ENCODE results near the gene CTIF.
A peak's percentile ranks its signal among the peaks of the same experiment; 100 is the strongest.

CTIF gene

GRCh38 chr18:48531908-48532307, 6.9 kb upstream of the CTIF start:
- Histone ChIP-seq H3K36me3 (no peaks in the 10 kb centered on the region), H3K9ac (no peak overlapping the region), H3K4me2 (no peak overlapping the region), H3K4me1 (peaks cover 7% of the 10 kb centered on the region; the same call in 1 of the 2 replicates), H3K9me3 (no peaks in the 10 kb centered on the region), H3K27ac (no peak overlapping the region), H3K4me3 (no peak overlapping the region), H3K27me3 (no peaks in the 10 kb centered on the region), H4K20me1 (no peaks in the 10 kb centered on the region)
- TF ChIP-seq Cebpa-rat (IDR thresholded peaks at IDR 0.05), result no peak

- no peaks in the 10 kb centered on the region for H3K27me3 ChIP-seq
- no peaks in the 10 kb centered on the region for H3K9me3 ChIP-seq
- H3K4me2 ChIP-seq, result no peak overlapping the region
- no peak overlapping the region for H3K27ac ChIP-seq
- H3K9ac ChIP-seq, result no peak overlapping the region
- no peak for TF ChIP-seq Cebpa-rat (IDR thresholded peaks at IDR 0.05)
- H3K36me3 ChIP-seq, result no peaks in the 10 kb centered on the region
- H3K4me3 ChIP-seq, result no peak overlapping the region
- H3K4me1 ChIP-seq, result peaks cover 10% of the 10 kb centered on the region
- H4K20me1 ChIP-seq, result no peaks in the 10 kb centered on the region
These were observed 5.3 kb upstream of the CTIF start for GRCh38 chr18:48533340-48534070.

GRCh38 chr18:48534364-48534763, 4.5 kb upstream of the CTIF start:
- Histone ChIP-seq H4K20me1 (peaks cover 1% of the 10 kb centered on the region; the same call in 1 of the 2 replicates), H3K4me1 (peaks cover 13% of the 10 kb centered on the region), H3K27ac (no peak overlapping the region), H3K9ac (no peak overlapping the region), H3K4me3 (no peak overlapping the region), H3K9me3 (no peaks in the 10 kb centered on the region), H3K27me3 (no peaks in the 10 kb centered on the region), H3K36me3 (no peaks in the 10 kb centered on the region), H3K4me2 (no peak overlapping the region)
- TF ChIP-seq Cebpa-rat (IDR thresholded peaks at IDR 0.05), result no peak

GRCh38 chr18:48535956-48536355, 2.9 kb upstream of the CTIF start:
- no peak for TF ChIP-seq Cebpa-rat (IDR thresholded peaks at IDR 0.05)
- no peaks in the 10 kb centered on the region for H3K9me3 ChIP-seq
- H3K4me3 ChIP-seq, result no peak overlapping the region
- H3K4me2 ChIP-seq, result no peak overlapping the region
- H3K9ac ChIP-seq, result no peak overlapping the region
- no peak overlapping the region for H3K27ac ChIP-seq
- peaks cover 16% of the 10 kb centered on the region for H4K20me1 ChIP-seq
- H3K4me1 ChIP-seq, result peaks cover 10% of the 10 kb centered on the region
- H3K36me3 ChIP-seq, result no peaks in the 10 kb centered on the region
- H3K27me3 ChIP-seq, result peaks cover 12% of the 10 kb centered on the region

GRCh38 chr18:48536516-48536915, 2.3 kb upstream of the CTIF start:
- H3K27ac ChIP-seq, result no peak overlapping the region
- no peak overlapping the region for H3K9ac ChIP-seq
- peaks cover 21% of the 10 kb centered on the region for H4K20me1 ChIP-seq
- H3K4me3 ChIP-seq, result no peak overlapping the region
- H3K36me3 ChIP-seq, result no peaks in the 10 kb centered on the region
- H3K4me2 ChIP-seq, result no peak overlapping the region
- peaks cover 18% of the 10 kb centered on the region for H3K27me3 ChIP-seq
- TF ChIP-seq Cebpa-rat (IDR thresholded peaks at IDR 0.05), result no peak
- peaks cover 15% of the 10 kb centered on the region for H3K4me1 ChIP-seq
- no peaks in the 10 kb centered on the region for H3K9me3 ChIP-seq

- 0 out of 2 replicates have a peak, but pooled peaks cover 5% of the 10 kb centered on the region for H3K36me3 ChIP-seq
- H3K9ac ChIP-seq, result peak overlapping the region; percentile 74
- H3K27me3 ChIP-seq, result peaks cover 39% of the 10 kb centered on the region
- no peaks in the 10 kb centered on the region for H3K9me3 ChIP-seq
- H3K27ac ChIP-seq, result peak overlapping the region; percentile 46; the same call in 1 of the 2 replicates
- H4K20me1 ChIP-seq, result peaks cover 53% of the 10 kb centered on the region
- peak overlapping the region; percentile 97 for H3K4me2 ChIP-seq
- peak overlapping the region; percentile 87 for H3K4me3 ChIP-seq
- no peak for TF ChIP-seq Cebpa-rat (IDR thresholded peaks at IDR 0.05)
- peaks cover 17% of the 10 kb centered on the region for H3K4me1 ChIP-seq
These were observed 797 bp downstream of the CTIF start for GRCh38 chr18:48539406-48540250.

- Histone ChIP-seq H3K27me3 (peaks cover 45% of the 10 kb centered on the region), H3K4me2 (peak overlapping the region; percentile 97), H3K9me3 (no peaks in the 10 kb centered on the region), H3K4me3 (peak overlapping the region; percentile 87), H3K9ac (peak overlapping the region; percentile 76), H3K27ac (no peak overlapping the region; the same call in 1 of the 2 replicates), H3K36me3 (0 out of 2 replicates have a peak, but pooled peaks cover 5% of the 10 kb centered on the region), H4K20me1 (peaks cover 61% of the 10 kb centered on the region), H3K4me1 (peaks cover 23% of the 10 kb centered on the region)
- TF ChIP-seq Cebpa-rat (IDR thresholded peaks at IDR 0.05), result no peak
These were observed 1.6 kb downstream of the CTIF start for GRCh38 chr18:48540251-48541025.

- Histone ChIP-seq H3K27me3 (peaks cover 45% of the 10 kb centered on the region), H3K9me3 (no peaks in the 10 kb centered on the region), H3K27ac (no peak overlapping the region; the same call in 1 of the 2 replicates), H3K4me1 (peaks cover 30% of the 10 kb centered on the region), H4K20me1 (peaks cover 68% of the 10 kb centered on the region), H3K4me3 (peak overlapping the region; percentile 87), H3K36me3 (0 out of 2 replicates have a peak, but pooled peaks cover 5% of the 10 kb centered on the region), H3K4me2 (peak overlapping the region; percentile 97), H3K9ac (peak overlapping the region; percentile 76)
- no peak for TF ChIP-seq Cebpa-rat (IDR thresholded peaks at IDR 0.05)
These were observed 2.4 kb downstream of the CTIF start for GRCh38 chr18:48541026-48541746.
